HUES48 (cell line): ENCODE data around the gene NEK7.

Experiments
- H3K27ac ChIP-seq: one replicate; pipeline ENCODE4 v1.7.0; 2013; ENCODE audit warnings: low read depth, low read length, inconsistent platforms
- H3K27me3 ChIP-seq: 2 replicates; pipeline ENCODE4 v1.6.1; 2013; ENCODE audit warnings: mild to moderate bottlenecking, low read length; ENCODE audit not compliant: control insufficient read depth, insufficient read depth
- H3K36me3 ChIP-seq: 2 replicates; pipeline ENCODE4 v1.6.1; 2013; ENCODE audit warnings: low read length; ENCODE audit not compliant: control insufficient read depth, insufficient read depth
- H3K4me1 ChIP-seq: 2 replicates; pipeline ENCODE4 v1.6.1; 2013; ENCODE audit warnings: mild to moderate bottlenecking, low read length; ENCODE audit not compliant: control insufficient read depth, insufficient read depth
- H3K4me3 ChIP-seq: 2 replicates; pipeline ENCODE4 v1.5.1; 2013; ENCODE audit warnings: mild to moderate bottlenecking, low read depth, low read length
- H3K9ac ChIP-seq: 2 replicates; pipeline ENCODE4 v1.6.1; 2013; ENCODE audit warnings: mild to moderate bottlenecking, low read depth, low read length, moderate library complexity
- H3K9me3 ChIP-seq: 2 replicates; pipeline ENCODE4 v1.6.1; 2013; ENCODE audit warnings: low read length; ENCODE audit not compliant: control insufficient read depth, insufficient read depth

The NEK7 gene

DNA sequence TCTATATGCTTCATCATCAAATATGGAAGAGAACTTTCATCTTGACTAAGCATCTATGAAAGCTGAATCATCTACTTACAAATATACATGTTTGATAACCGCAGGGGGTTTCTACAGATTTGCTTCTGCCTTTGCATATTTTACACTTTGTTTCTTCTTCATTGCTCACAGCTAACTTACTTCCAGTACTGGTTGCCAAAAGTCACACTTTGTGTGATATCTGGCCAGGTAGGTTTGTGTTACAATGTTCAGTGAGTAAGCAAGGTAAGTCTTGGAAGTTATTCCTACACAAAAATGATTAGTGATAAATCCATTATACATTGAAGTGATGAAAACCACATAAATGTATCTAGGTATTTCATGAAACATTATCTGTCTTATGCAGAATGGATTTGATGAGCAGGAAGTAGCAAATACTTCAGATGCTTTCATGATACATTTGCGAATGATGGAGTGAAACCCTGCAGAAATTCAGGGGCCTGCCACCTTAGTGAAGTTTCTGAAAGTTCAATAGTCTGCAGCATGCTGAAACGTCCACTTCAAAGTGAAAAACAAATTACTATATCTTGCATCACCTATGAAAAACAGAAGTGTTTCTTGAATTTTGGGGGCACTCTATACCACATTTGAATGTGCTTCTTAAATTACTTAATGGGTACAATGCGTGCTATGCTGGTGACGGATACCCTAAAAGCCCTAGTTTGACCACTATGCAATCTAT lies 196.3 kb downstream of the NEK7 start:
- Histone ChIP-seq H3K27ac (no peak overlapping the region), H3K4me1 (no peaks in the 10 kb centered on the region), H3K9me3 (no peaks in the 10 kb centered on the region), H3K36me3 (no peaks in the 10 kb centered on the region), H3K27me3 (no peaks in the 10 kb centered on the region), H3K4me3 (no peak overlapping the region), H3K9ac (no peak overlapping the region)

DNA sequence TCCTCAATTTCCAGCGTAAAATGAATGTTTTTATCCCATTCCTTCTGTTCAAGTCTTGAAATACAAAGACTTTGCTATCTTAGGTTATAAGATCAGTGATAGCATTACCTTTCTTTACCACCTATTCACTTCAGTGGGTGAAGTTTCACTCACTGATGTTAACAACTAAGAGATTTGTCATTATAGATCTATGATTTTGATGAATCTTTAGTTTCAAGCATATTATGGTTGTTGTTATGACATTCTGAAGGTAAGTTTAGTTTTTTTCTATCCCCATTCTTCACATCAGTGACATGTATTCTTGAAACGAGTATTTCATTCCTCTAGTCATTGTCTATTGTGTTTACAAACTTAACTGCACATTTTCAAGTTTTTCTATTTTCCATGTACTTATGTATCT lies 201.1 kb downstream of the NEK7 start:
- H3K9me3 ChIP-seq, result no peaks in the 10 kb centered on the region
- H3K4me1 ChIP-seq, result no peaks in the 10 kb centered on the region
- H3K4me3 ChIP-seq, result no peak overlapping the region
- no peaks in the 10 kb centered on the region for H3K36me3 ChIP-seq
- no peak overlapping the region for H3K27ac ChIP-seq
- H3K9ac ChIP-seq, result no peak overlapping the region
- no peaks in the 10 kb centered on the region for H3K27me3 ChIP-seq

DNA sequence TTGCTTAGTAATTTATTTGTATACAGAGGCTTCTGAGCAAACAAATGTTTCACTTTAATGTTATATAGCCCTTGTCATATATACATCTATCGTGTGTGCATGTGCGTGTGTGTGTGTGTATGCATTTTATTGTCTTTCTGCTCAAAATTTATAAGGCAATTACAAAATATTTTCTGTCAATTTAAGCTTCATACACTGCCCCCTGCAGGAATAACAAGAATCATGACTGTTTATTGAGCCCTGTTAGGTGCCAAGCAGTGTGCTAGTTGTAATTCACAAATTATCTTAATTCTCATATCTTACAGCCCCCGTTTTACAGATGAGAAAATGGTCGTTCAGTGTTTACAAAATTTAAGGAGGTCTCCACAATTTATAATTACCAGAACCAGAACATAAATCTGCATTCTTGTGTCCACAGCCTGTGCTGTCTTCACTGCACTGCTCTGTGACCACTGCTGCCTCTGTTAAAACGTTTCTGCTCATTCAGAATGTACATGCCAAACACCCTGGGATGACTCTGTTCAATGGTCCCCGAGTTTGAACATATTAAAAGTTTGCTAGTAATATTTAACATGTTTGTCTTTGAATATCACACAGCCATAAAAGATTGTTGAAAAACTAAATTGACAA lies 202.3 kb downstream of the NEK7 start:
- no peak overlapping the region for H3K4me3 ChIP-seq
- no peak overlapping the region for H3K9ac ChIP-seq
- no peaks in the 10 kb centered on the region for H3K4me1 ChIP-seq
- H3K36me3 ChIP-seq, result no peaks in the 10 kb centered on the region
- no peak overlapping the region for H3K27ac ChIP-seq
- no peaks in the 10 kb centered on the region for H3K27me3 ChIP-seq
- no peaks in the 10 kb centered on the region for H3K9me3 ChIP-seq

DNA sequence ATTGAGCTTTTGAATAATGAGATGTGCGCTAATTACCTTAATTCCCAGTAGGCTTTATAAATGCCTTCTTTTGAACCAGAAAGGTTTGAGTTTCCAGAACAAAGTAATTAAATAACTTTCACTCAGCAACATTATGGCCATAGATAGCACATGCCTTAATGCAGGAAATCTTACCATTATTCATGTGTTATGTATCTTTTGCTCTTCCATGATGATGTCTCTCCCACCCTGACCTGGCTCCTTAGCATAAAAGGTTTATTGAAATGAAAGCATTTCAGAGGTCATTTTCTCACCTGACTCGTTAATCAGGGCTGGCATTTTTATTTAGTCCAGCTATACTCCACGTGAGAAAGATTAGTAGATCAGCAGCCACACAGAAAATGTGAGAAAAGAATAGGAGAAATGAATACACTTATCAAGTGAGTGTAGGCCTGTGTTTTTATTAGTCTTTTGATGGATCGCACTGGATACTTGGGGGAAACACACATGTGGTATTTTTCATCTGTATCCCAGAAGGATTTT lies 203.5 kb downstream of the NEK7 start:
- Histone ChIP-seq H3K9ac (no peak overlapping the region), H3K9me3 (no peaks in the 10 kb centered on the region), H3K27ac (no peak overlapping the region), H3K4me1 (no peaks in the 10 kb centered on the region), H3K27me3 (no peaks in the 10 kb centered on the region), H3K4me3 (no peak overlapping the region), H3K36me3 (no peaks in the 10 kb centered on the region)

DNA sequence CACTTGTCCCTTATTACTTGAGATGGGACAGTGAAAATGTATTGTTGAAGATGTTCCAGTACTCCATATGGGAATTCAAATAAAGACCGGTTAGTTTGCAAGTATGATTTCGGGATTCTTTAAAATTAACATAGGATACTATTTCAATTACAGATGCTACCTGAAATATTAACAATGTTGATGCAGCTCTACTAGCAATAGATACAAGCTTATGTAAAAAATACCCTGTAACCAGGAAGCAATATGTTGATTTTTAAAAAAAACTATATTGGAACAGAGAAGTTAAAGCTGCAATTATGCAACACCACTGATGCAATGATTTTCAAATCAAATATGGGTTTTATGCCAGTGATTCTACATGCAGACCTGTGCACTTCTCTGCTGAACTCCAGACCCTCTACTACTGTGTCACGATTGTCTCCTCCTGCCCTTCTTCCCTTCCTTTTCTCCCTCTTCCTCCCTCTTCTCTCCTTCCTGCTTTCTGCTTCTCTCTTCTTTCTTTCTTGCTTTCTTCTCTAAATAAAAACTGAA lies 204.5 kb downstream of the NEK7 start:
- H3K9me3 ChIP-seq, result no peaks in the 10 kb centered on the region

DNA sequence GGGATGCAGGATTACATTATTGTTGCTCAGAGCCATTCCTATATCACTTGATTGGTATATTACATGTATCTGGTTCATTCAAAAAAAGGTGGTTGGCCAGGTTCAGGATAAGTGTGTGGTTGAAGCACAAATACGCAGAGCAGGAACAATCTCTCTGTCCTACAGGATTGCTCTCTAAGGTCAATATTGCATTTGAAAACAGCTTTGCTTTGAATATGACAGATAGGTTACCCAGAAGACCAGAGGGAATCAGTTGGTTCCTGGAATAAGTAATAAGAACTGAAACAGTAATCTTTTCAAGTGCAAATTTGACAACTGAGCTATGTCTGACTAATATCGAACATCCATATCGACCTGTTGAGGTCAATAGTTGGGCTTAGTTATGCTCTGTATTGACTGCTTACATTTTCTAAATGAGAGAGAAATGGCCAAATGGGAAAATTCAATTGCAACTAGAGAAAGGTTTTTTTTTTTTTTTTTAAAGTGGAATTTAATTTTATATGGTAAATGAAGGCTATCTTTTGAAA lies 206.9 kb downstream of the NEK7 start:
- no peaks in the 10 kb centered on the region for H3K4me1 ChIP-seq
- no peak overlapping the region for H3K4me3 ChIP-seq
- no peaks in the 10 kb centered on the region for H3K27me3 ChIP-seq
- H3K27ac ChIP-seq, result no peak overlapping the region
- H3K9me3 ChIP-seq, result no peaks in the 10 kb centered on the region
- H3K9ac ChIP-seq, result no peak overlapping the region
- H3K36me3 ChIP-seq, result no peaks in the 10 kb centered on the region

More for the DNA sequence above, 204.5 kb downstream of the NEK7 start:
- no peak overlapping the region for H3K4me3 ChIP-seq
- no peak overlapping the region for H3K27ac ChIP-seq
- no peaks in the 10 kb centered on the region for H3K27me3 ChIP-seq
- no peaks in the 10 kb centered on the region for H3K4me1 ChIP-seq
- no peaks in the 10 kb centered on the region for H3K36me3 ChIP-seq
- no peak overlapping the region for H3K9ac ChIP-seq

DNA sequence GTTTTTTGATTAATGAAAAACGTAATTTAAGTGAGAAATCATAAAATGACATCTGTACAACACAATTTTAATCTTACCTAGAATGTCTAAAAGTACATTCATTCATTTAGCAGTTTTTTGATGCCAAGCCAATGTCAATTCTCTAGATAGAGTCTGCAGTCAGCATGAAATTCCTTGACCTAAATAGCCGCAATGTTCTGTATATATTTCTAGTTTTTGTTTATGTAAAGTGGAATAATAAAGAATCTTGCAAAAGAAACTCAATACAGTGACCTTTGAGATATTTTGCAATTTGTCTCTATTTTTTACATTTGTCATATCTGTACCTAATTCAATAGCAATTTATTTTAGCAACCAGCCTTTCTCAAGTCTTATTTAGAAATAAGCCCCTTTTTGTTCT lies 207.7 kb downstream of the NEK7 start:
- Histone ChIP-seq H3K27me3 (no peaks in the 10 kb centered on the region), H3K27ac (no peak overlapping the region), H3K9me3 (no peaks in the 10 kb centered on the region)

DNA sequence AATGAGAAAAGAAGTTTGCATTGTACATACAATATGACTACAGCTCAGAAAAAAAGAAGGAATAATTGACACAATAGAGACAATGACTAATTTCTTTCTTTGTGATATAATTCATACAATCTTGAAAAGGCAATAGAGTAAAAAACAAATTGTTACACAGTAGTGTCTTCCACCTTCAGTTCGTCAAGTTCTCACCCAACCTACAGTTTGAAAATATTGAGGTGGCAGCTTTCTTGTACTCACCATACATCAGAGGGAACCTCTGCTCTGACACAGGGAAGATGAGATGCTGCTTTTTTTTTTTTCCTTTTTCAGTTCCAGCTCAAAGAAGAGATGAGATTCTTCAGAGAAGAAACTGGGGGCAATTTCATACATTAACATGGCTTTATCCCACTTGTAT lies 210.5 kb downstream of the NEK7 start:
- no peak overlapping the region for H3K27ac ChIP-seq
- H3K9ac ChIP-seq, result no peak overlapping the region
- no peaks in the 10 kb centered on the region for H3K9me3 ChIP-seq
- no peak overlapping the region for H3K4me3 ChIP-seq
- H3K36me3 ChIP-seq, result no peaks in the 10 kb centered on the region
- H3K27me3 ChIP-seq, result no peaks in the 10 kb centered on the region
- no peaks in the 10 kb centered on the region for H3K4me1 ChIP-seq

More for the DNA sequence above, 207.7 kb downstream of the NEK7 start:
- Histone ChIP-seq H3K36me3 (no peaks in the 10 kb centered on the region), H3K4me1 (no peaks in the 10 kb centered on the region), H3K4me3 (no peak overlapping the region), H3K9ac (no peak overlapping the region)

DNA sequence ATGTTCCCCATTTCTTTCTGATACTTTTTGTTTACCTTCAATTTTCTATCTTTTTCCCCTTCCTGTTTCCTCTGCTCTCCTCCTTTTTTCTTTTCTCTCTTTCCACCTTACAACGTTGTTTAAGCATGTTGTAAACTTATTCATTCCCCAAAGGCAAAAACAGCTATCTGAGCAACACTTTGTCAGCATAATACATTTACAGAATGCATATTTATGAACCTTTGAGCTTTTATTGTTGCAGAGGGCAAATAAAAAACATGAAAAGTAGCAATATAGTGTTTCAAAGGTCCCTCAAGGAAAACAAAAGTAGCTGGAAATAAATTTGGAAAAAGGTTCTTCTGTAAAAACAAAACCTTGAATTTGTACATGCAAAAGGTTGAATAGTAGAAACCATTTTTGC lies 214.2 kb downstream of the NEK7 start:
- Histone ChIP-seq H3K4me3 (no peak overlapping the region), H3K9ac (no peak overlapping the region), H3K27ac (no peak overlapping the region)

More for the DNA sequence above, 214.2 kb downstream of the NEK7 start:
- H3K9me3 ChIP-seq, result no peaks in the 10 kb centered on the region
- no peaks in the 10 kb centered on the region for H3K36me3 ChIP-seq
- no peaks in the 10 kb centered on the region for H3K27me3 ChIP-seq
- H3K4me1 ChIP-seq, result no peaks in the 10 kb centered on the region
